OCI-LY1 (cell line): ENCODE results near the gene RAB3D.

ENCODE experiments used
- H2AFZ ChIP-seq: fragments of 200-600 bp; sonication (generic), shearing (Covaris generic); 2 replicates; pipeline ENCODE4 v1.6.0; 2014; ENCODE audit warnings: antibody characterized with exemption, mild to moderate bottlenecking, low read length
- H3F3A ChIP-seq: fragments of 200-600 bp; sonication (generic), shearing (Covaris generic); 2 replicates; pipeline ENCODE4 v1.6.0; 2014; ENCODE audit warnings: mild to moderate bottlenecking, antibody characterized with exemption, low read length, moderate library complexity; ENCODE audit not compliant: insufficient read depth
- H3K27ac ChIP-seq: fragments of 200-600 bp; sonication (generic); 2 replicates; pipeline ENCODE4 v1.5.1; 2014; ENCODE audit warnings: low read length, mixed run types, mild to moderate bottlenecking, low read depth; ENCODE audit not compliant: poor library complexity, severe bottlenecking
- H3K27me3 ChIP-seq: fragments of 200-600 bp; sonication (generic); 2 replicates; pipeline ENCODE4 v1.6.0; 2014; ENCODE audit warnings: antibody characterized with exemption, mild to moderate bottlenecking, low read length, moderate library complexity; ENCODE audit not compliant: insufficient read depth
- H3K36me3 ChIP-seq: fragments of 200-600 bp; sonication (generic); 2 replicates; pipeline ENCODE4 v1.6.1; 2014; ENCODE audit warnings: mild to moderate bottlenecking, antibody characterized with exemption, low read length, moderate library complexity, mixed read lengths; ENCODE audit not compliant: insufficient read depth
- H3K4me1 ChIP-seq: fragments of 200-600 bp; sonication (generic); 2 replicates; pipeline ENCODE4 v1.5.1; 2014; ENCODE audit warnings: mild to moderate bottlenecking, low read length, moderate library complexity; ENCODE audit not compliant: insufficient read depth, severe bottlenecking
- H3K4me2 ChIP-seq: fragments of 200-600 bp; sonication (generic), shearing (Covaris generic); 2 replicates; pipeline ENCODE4 v1.6.1; 2014; ENCODE audit warnings: low read length
- H3K4me3 ChIP-seq: fragments of 200-600 bp; sonication (generic); 2 replicates; pipeline ENCODE4 v1.5.1; 2014; ENCODE audit warnings: low read length, low read depth, mild to moderate bottlenecking, mixed read lengths; ENCODE audit not compliant: poor library complexity, severe bottlenecking
- H3K79me2 ChIP-seq: fragments of 200-600 bp; shearing (Covaris generic); 2 replicates; pipeline ENCODE4 v1.6.1; 2016; ENCODE audit warnings: mixed run types, low read length, mixed read lengths; ENCODE audit not compliant: insufficient read depth
- H3K9ac ChIP-seq: fragments of 200-600 bp; sonication (generic), shearing (Covaris generic); 2 replicates; pipeline ENCODE4 v1.6.1; 2014; ENCODE audit warnings: mild to moderate bottlenecking, low read length, mixed read lengths
- H3K9me2 ChIP-seq: fragments of 200-600 bp; sonication (generic), shearing (Covaris generic); 2 replicates; pipeline ENCODE4 v1.6.1; 2014; ENCODE audit warnings: low read depth, mild to moderate bottlenecking, low read length, mixed read lengths
- H3K9me3 ChIP-seq: fragments of 200-600 bp; shearing (Covaris generic); 2 replicates; pipeline ENCODE4 v1.6.1; 2014; ENCODE audit warnings: low read length, mixed read lengths
- H4K20me1 ChIP-seq: fragments of 200-600 bp; sonication (generic), shearing (Covaris generic); 2 replicates; pipeline ENCODE4 v1.6.0; 2016; ENCODE audit warnings: mild to moderate bottlenecking, low read length; ENCODE audit not compliant: insufficient read depth
- EZH2 ChIP-seq: fragments of 200-600 bp; sonication (generic), shearing (Covaris generic); IDR thresholded peaks from 2 replicates; pipeline ENCODE4 v1.8.0; 2017; ENCODE audit warnings: borderline replicate concordance, mixed run types, mild to moderate bottlenecking, antibody characterized with exemption, low read length, moderate library complexity, mixed read lengths
- TF ChIP-seq, protein P1 (sequence below): fragments of 200-600 bp; sonication (generic), shearing (Covaris generic); IDR thresholded peaks from 2 replicates; pipeline ENCODE4 v1.5.1; 2017; ENCODE audit warnings: mild to moderate bottlenecking, antibody characterized with exemption, low read length, moderate library complexity, mixed read lengths

RAB3D gene

DNA sequence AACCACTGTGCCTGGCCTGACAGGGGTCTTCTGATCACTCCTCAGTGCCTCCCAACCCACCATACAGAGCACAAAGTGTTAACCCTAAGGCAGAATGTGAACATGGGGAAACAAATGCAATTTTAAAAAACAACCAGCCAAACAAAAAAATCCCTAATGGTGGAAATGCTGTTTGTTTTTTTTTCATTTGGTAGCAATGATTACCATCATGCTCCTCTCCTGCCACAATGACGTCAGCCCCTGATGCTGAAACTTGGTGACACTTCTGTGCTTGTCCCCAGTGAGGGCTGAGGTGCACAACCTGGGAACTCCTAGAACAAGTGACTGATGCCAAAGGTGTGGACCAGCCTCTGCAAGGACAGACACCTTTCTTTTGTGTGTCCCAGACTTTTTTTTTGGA lies 47.5 kb downstream of the RAB3D start:
- no peaks in the 10 kb centered on the region for H3K9me2 ChIP-seq
- H3K9ac ChIP-seq: no peak overlapping the region
- no peak overlapping the region for H3K4me3 ChIP-seq
- H3K79me2 ChIP-seq: no peaks in the 10 kb centered on the region
- no peak overlapping the region for H3K27ac ChIP-seq
- no peaks in the 10 kb centered on the region for H3F3A ChIP-seq
- H3K4me2 ChIP-seq: no peak overlapping the region
- H2AFZ ChIP-seq: no peak overlapping the region
- H4K20me1 ChIP-seq: no peaks in the 10 kb centered on the region
- H3K27me3 ChIP-seq: no peaks in the 10 kb centered on the region; the same call in 1 of the 2 replicates
- no peaks in the 10 kb centered on the region for H3K36me3 ChIP-seq
- peaks cover 5% of the 10 kb centered on the region for H3K4me1 ChIP-seq
- TF ChIP-seq, protein P1, sequence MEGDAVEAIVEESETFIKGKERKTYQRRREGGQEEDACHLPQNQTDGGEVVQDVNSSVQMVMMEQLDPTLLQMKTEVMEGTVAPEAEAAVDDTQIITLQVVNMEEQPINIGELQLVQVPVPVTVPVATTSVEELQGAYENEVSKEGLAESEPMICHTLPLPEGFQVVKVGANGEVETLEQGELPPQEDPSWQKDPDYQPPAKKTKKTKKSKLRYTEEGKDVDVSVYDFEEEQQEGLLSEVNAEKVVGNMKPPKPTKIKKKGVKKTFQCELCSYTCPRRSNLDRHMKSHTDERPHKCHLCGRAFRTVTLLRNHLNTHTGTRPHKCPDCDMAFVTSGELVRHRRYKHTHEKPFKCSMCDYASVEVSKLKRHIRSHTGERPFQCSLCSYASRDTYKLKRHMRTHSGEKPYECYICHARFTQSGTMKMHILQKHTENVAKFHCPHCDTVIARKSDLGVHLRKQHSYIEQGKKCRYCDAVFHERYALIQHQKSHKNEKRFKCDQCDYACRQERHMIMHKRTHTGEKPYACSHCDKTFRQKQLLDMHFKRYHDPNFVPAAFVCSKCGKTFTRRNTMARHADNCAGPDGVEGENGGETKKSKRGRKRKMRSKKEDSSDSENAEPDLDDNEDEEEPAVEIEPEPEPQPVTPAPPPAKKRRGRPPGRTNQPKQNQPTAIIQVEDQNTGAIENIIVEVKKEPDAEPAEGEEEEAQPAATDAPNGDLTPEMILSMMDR: no peak
- TF ChIP-seq EZH2: no peak
- H3K9me3 ChIP-seq: no peaks in the 10 kb centered on the region

DNA sequence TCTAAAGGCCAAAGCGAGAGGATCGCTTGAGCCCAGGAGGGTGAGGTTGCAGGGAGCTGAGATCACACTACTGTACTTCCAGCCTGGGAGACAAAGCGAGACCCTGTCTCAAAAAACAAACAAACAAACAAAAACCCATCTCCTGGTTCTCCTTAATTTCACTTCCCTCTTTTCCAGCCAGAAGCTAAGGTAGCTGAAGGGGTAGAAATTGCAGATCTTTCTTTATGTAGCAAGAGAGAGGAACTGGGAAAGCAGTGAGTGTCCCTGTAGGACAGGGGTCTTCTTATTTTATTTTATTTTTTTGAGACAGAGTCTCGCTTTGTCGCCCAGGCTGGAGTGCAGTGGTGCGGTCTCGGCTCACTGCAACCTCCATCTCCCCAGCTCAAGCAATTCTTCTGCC lies 48.0 kb downstream of the RAB3D start:
- no peak overlapping the region for H3K9ac ChIP-seq
- no peaks in the 10 kb centered on the region for H3K79me2 ChIP-seq
- H3K27ac ChIP-seq: no peak overlapping the region
- no peaks in the 10 kb centered on the region for H4K20me1 ChIP-seq
- H3K9me2 ChIP-seq: no peaks in the 10 kb centered on the region
- H3K4me1 ChIP-seq: peaks cover 5% of the 10 kb centered on the region
- H3K4me2 ChIP-seq: no peak overlapping the region
- no peak overlapping the region for H3K4me3 ChIP-seq
- H3K36me3 ChIP-seq: no peaks in the 10 kb centered on the region
- no peaks in the 10 kb centered on the region for H3K9me3 ChIP-seq
- no peaks in the 10 kb centered on the region; the same call in 1 of the 2 replicates for H3K27me3 ChIP-seq
- H3F3A ChIP-seq: no peaks in the 10 kb centered on the region
- H2AFZ ChIP-seq: no peak overlapping the region
- TF ChIP-seq, protein P1: no peak
- TF ChIP-seq EZH2: no peak

GRCh38 chr19:11290256-11290655 lies 49.2 kb downstream of the RAB3D start:
- Histone ChIP-seq H3K9me2 (no peaks in the 10 kb centered on the region), H3K27ac (no peak overlapping the region), H3K79me2 (no peaks in the 10 kb centered on the region), H3K4me1 (peaks cover 5% of the 10 kb centered on the region), H3K9ac (no peak overlapping the region), H3K36me3 (no peaks in the 10 kb centered on the region), H3K9me3 (no peaks in the 10 kb centered on the region), H3K27me3 (no peaks in the 10 kb centered on the region), H4K20me1 (no peaks in the 10 kb centered on the region), H3F3A (no peaks in the 10 kb centered on the region), H3K4me2 (no peak overlapping the region), H2AFZ (no peak overlapping the region), H3K4me3 (no peak overlapping the region)
- no peak for TF ChIP-seq EZH2
- TF ChIP-seq, protein P1: no peak
